HG02938 (cell line): ENCODE results near the gene DVL3.
A peak's percentile ranks its signal among the peaks of the same experiment; 100 is the strongest.

ENCODE experiments used
- ATAC-seq: cut with Tn5 transposase; IDR thresholded peaks from one replicate; pipeline ENCODE4 v1.9.1; 2021; ENCODE audit warnings: mild to moderate bottlenecking, moderate library complexity; ENCODE audit not compliant: unreplicated experiment

The DVL3 gene

GRCh38 chr3:184176377-184177330, 21.5 kb downstream of the DVL3 start:
- no peak for ATAC-seq

- no peak for ATAC-seq
These were observed 22.2 kb downstream of the DVL3 start for GRCh38 chr3:184177331-184177731.

- no peak for ATAC-seq
These were observed 22.7 kb downstream of the DVL3 start for GRCh38 chr3:184177767-184178306.

- no peak for ATAC-seq
These were observed 23.5 kb downstream of the DVL3 start for GRCh38 chr3:184178521-184179138.

GRCh38 chr3:184180165-184180564, 25.0 kb downstream of the DVL3 start:
- ATAC-seq = no peak

- no peak for ATAC-seq
These were observed 26.4 kb downstream of the DVL3 start for GRCh38 chr3:184181596-184181995.

GRCh38 chr3:184183679-184184078, 28.5 kb downstream of the DVL3 start:
- no peak for ATAC-seq

- no peak for ATAC-seq
These were observed 29.5 kb downstream of the DVL3 start for GRCh38 chr3:184184546-184185230.

GRCh38 chr3:184185461-184186183, 30.4 kb downstream of the DVL3 start:
- peak; percentile 93 for ATAC-seq

GRCh38 chr3:184186184-184186901, 31.2 kb downstream of the DVL3 start, which contains the start of gene ABCF3:
Gene ABCF3, plus strand, starts transcription at chr3:184186199. Its CDS starts 9 bp downstream, at chr3:184186208.
- ATAC-seq = peak; percentile 28

- no peak for ATAC-seq
These were observed 31.7 kb downstream of the DVL3 start for GRCh38 chr3:184186902-184187207.

- ATAC-seq = no peak
These were observed 32.9 kb downstream of the DVL3 start for GRCh38 chr3:184188080-184188479.

- no peak for ATAC-seq
These were observed 34.2 kb downstream of the DVL3 start for GRCh38 chr3:184189421-184189820.

- ATAC-seq = no peak
These were observed 37.7 kb downstream of the DVL3 start for GRCh38 chr3:184192889-184193288.

GRCh38 chr3:184193991-184194539, 38.9 kb downstream of the DVL3 start:
- no peak for ATAC-seq

- no peak for ATAC-seq
These were observed 41.4 kb downstream of the DVL3 start for GRCh38 chr3:184196536-184196935.

- no peak for ATAC-seq
These were observed 43.3 kb downstream of the DVL3 start for GRCh38 chr3:184198509-184198908.

GRCh38 chr3:184200825-184201224, 45.6 kb downstream of the DVL3 start:
- no peak for ATAC-seq

- ATAC-seq = no peak
These were observed 48.3 kb downstream of the DVL3 start for GRCh38 chr3:184203526-184203925.
